ENCODE data around the gene PTGR1.
A peak's percentile ranks its signal among the peaks of the same experiment; 100 is the strongest.
"Not testable (repeated sequence)": the region's sequence is repeated elsewhere in the genome, so short reads cannot be mapped to it uniquely, and the experiment has no call there.

PTGR1 gene

DNA sequence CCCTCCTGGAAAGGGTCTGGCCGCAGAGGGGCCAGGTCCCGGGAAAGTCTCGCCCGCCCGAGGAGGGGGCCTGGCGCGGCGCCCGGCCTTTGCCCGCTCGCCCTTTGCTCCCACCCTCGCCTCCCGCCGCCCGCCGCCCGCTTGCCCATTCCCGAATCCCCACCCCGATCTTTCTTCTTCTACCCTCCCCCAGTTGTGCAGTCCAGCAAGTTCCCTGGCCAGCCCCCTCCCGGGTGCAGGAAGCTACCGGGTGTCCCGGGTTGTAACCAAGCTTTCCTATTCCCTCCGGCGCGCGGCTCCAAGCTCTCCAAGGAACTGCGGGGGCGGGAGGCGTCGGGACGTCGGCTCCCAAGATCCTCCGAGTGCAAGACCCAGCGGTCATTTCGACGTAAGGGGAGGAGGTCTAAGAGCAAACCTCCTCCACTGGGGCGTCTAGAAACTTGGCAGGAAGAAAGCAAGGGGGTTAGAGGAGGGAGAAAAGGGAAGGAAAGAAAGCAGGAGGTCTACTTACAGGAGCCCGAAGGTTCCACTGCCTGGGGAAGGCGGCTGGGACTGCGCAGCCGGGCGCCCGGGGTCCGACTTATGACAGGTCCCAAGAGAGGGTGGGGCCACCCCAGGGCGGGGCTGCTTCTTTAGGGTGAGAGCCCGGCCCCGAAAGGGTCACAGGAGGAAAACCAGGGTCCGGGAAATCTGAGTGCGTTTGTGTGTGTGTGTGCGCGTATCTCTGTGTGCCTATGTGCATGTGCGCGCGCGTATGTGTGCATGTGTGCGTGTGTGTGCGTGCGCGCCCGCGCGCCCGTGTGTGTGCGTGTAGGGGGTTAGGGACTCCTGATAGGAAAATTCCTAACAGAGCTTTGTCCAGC lies at the start of gene PTGR1:
PTGR1 (minus strand) TSS at position 556 of the 863 bp plus-strand sequence. CDS start 2,225 bp downstream, outside the sequence.
- DNase-seq (ENCODE audit: low spot score) = peak; percentile 77

DNA sequence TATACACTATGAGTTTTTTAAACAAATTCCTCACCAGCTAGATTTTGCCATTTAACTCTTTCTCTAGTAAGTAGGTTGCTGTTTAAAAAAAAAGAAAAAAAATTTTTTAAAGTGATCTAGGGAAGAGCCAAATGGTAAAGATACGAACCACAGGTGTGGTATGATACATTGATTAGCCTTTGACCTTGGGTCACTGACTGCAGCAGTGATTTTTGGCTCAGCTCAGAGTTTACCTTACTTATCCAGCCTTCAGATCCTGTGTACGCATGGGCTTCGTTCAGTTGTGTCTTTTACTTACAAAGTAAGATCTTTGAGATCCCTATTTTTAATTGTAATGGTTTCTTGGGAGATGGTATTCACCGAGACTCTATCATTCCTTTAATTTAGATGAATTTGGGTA lies 49.6 kb upstream of the PTGR1 start:
- no peak for DNase-seq (ENCODE audit: low spot score)

DNA sequence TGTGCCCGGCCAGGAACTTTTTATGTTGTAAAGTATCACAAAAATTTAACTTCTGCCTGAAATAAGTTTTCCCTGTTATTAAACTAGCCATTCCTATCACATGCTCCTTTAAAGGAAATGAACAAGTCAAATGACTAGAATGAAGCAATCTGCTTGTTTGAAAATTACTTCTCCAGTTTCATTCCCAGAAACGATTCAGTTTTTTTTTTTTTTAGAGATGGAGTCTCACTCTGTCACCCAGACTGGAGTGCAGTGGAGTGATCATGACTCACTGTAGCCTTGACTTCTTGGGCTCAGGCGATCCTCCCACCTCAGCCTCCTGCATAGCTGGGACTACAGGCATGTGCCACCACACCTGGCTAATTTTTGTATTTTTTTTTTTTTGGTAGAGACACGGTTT lies 48.6 kb upstream of the PTGR1 start:
- DNase-seq (ENCODE audit: low spot score) = no peak

DNA sequence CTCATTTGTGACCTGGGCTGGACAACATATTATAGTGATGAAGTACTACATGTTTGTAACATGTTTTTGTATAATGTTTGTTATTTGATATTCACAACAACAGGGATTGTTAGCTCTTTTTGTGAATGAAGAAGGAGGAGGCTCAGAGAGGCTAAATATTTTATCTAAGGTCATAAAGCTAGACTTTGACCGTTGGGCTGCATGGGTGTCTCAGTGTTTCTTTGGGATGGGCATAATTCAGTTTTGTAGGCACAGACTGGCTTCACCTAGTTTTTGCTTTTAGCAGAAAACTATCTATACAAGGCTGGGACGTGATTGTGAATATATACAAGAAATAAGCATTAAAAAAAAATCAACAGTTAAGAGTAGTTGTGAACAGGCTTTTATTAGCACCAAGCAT lies 47.0 kb upstream of the PTGR1 start:
- DNase-seq (ENCODE audit: low spot score) = no peak

DNA sequence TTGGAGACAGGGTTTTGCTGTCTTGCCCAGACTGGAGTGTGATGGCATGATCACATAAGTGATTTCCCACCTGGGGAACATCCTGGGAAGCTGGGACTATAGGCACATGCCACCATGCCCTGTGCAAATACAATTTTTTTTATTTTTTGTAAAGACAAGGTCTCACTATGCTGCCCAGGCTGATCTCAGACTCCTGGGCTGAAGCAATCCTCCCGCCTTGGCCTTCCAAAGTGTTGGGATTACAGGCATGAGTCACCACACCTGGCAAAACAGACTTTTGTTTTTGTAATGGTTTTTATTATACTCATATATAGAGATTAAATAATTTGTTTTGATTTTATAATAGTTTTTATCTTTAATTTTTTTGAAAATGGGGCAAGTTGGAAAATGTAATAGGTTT lies 46.4 kb upstream of the PTGR1 start:
- no peak for DNase-seq (ENCODE audit: low spot score)

DNA sequence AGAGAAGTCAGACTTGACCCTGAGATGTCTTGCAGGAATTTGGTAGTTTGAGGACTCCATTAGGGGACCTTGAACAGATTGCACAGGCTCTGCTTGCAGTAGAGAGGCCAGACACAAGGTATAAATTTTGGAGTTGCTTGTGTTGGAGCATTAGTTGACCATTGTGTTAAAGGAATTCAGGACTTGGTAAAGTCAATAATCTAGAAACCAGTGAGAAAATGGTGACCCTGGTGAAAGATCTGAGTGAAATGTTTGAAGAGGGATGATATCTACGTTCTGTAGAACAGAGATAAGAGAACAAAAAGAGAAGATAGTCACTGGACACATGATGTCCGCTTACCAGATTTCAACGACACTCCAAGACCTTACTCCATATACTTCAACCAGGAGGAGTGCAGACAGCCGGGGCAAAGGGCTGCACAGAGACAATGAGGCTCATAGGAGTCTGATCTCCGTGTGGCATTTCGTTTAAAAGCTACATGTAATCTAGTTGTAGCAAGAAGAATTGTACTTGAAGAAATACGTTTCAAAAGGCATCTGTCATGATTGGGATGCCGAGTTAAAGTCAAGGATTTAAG lies 44.8 kb upstream of the PTGR1 start:
- no peak for DNase-seq (ENCODE audit: low spot score)

DNA sequence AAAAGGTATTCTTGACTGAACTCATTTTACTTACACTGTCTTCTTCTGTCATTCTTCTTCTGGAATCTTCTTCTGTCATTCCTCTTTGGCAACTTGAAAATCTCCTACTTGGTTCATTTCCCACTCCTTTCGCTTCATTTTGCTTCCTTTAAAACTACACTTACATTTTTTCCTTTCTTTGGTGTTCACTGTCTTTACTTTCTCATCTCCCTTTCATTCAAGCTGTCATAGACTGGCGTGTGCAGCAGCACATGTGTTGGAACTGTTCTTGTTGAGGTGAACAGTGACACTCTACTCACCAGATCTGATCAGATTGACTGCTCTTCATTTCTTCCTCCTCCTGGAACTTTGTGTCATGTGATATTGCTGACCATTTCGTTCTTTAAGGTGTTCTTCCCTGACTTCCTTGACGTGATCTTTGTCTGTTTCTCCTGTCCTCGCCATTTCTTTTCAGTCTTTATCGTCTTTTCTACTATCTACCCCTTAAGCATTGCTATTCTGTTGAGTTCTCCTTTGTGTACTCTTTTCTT lies 38.0 kb upstream of the PTGR1 start:
- DNase-seq (ENCODE audit: low spot score) = no peak

DNA sequence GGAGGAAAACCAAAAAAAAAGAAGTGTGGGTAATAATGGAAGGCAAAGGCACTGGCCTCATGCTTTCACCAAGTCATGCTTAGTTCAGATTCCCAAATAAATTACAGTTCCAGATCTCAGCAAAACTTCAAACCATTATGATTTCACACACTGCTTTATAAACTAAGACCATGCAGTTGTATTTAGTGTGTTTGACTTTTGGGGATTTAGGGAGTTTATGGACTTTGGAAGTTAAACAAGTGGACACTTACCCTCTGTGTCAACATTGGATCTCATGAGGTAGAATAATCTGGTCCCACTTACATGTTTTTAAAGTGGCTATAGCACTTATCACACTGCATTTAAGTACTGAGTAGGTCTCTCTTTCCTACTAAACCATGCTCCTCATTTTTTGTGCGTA lies 35.4 kb upstream of the PTGR1 start:
- DNase-seq (ENCODE audit: low spot score) = no peak

DNA sequence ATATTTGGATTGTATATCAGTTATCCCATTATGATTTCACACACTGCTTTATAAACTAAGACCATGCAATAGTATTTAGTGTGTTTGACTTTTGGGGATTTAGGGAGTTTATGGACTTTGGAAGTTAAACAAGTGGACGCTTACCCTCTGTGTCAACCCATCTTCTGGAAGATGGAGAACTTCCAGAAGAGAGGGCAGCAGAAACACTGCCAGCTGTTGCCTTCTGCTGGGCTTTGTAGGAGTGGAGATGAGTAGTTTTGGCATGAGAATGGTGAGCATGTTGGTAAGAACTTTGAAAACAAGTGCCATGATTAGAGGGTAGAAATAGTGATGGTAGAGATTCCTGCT lies 33.9 kb upstream of the PTGR1 start:
- DNase-seq (ENCODE audit: low spot score) = no peak

DNA sequence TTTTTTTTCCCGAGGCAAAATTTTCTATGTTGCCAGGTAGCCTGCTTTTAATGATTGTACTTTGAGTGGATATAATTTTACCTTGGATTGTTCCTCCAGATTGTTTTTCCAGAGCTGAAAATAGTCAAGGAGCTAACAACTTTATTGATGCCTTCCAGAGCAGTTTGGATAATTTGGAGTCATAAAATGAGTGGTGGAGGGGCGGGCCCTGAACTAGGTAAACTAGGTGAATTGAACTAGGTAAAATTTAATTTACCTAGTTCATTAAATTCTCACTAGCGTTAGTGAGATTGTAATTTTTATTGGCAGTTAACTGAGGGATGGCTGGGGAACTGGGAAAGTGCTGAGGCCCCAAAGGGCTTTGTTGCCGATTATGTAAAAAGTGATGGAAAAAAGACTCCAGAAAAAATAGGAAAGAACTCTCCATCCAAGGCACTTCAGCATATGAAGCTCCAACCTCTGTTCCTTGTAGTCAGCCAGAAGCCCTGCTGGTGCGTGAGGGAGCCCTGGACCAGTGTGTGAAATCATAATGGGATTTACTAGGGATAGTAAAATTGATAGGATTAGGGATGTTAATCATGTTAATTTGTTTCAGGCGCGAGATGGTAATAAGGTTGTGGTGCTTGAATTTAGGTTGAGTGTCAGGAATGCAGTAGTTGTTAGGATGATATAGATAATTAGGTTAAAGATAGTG lies 33.4 kb upstream of the PTGR1 start:
- DNase-seq (ENCODE audit: low spot score) = no peak

DNA sequence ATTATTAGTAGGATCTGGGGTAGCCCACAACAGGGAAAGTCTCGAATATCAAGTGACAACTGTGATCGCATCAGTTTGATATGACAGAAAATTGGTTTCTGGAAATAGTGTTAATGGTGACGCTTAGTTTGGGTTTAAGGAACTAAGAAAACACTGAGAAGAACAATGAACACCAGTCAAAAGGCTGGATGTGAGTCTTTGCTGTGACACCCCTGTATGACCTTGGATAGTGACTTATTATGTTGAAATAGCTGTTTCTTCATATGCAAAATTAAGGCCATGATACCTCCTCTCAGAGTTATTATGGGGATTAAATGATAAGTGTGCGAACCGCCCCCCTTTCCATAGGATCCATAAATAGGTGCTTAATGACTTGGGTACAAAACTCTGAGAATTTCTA lies 32.6 kb upstream of the PTGR1 start:
- DNase-seq (ENCODE audit: low spot score) = no peak

DNA sequence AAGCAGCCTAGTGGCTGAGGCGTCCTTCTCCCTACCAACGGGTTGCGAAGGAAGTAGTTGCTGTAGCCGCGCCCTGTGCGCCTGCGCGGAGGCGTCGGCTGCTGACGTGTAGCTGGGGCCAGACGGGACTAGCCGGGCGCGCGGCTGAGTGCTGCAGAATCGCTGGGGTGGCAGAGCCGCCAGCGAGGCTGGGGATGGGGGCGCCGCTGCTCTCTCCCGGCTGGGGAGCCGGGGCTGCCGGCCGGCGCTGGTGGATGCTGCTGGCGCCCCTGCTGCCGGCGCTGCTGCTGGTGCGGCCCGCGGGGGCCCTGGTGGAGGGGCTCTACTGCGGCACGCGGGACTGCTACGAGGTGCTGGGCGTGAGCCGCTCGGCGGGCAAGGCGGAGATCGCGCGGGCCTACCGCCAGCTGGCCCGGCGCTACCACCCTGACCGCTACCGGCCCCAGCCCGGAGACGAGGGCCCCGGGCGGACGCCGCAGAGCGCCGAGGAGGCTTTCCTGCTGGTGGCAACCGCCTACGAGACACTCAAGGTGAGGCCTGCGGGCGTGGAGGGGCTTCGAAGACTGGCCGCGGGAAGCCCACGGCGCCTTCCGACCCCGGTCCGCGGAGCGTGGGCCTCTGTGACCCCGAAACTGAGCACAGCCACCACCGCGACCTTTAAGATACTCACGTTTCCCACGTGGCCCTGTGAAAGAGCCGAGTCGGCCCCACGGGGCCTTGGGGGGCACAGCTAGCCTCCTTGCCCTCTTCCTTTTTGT lies 31.9 kb upstream of the PTGR1 start, which contains the start of gene DNAJC25:
DNAJC25 (plus strand) TSS at position 121 of the 758 bp plus-strand sequence; CDS start at position 195, 74 bp downstream.
- DNase-seq (ENCODE audit: low spot score) = peak; percentile 99

DNA sequence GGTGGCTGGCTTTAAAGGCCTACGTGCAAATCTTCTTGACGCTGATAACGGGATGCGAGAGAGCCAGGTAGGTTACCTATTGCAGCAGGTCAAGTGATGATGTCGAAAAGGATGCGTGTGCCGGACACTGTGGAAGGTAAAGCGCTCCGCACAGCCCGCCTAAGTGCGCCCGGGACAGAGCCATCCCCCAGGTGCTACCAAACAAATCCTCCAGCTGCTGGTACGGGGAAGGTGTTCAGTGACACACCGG lies 31.4 kb upstream of the PTGR1 start:
- DNase-seq (ENCODE audit: low spot score) = no peak

DNA sequence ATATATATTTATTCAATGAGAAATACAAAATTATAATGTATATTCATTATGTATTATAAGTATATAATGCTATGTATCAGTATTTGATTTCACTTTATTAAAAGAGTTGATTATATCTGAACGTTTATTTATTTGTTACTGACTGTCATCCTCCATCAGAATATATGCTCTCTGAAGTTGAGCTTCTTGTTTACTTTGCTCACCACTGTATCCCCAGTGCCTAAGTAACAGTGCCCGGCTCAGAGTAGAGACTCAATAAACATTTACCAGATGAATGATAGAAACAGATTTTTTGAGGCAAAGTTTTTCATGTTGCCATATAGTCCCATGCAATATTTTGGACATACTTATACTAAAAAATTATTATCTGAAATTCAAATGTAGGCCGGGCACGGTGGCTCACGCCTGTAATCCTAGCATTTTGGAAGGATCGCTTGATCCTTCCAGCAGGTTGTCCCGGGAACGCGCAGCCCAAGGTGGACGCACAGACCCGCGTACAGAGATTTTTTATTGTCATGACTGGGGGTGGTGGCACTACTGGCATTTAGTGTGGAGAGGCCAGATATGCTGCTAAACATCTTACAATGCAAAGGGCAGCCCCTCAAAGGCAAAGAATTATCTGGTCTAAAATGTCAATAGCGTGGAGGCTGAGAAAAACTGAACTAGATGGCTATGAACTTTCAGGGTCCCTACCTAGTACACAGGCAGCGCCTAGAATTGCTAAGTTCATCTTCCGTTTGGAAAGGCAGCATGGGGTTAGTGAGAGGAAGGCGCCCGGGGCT lies 30.9 kb upstream of the PTGR1 start:
- no peak for DNase-seq (ENCODE audit: low spot score)

DNA sequence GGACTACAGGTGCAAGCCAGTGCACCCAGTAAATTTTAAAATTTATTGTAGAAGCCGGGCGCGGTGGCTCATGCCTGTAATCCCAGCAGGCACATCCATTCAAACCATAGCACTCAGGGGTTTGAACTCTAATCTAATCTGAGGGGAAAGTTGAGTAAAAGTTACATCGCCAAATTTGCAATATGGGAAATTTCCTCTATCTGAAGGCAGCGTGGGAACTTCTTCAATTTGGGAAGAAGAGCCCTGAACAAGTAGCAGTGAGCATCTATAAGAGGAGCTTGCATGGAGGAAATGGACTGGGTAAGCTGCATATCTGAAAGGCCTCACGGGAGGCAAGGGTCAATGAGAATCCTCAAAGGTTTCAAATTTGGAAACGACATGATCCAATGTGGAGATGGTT lies 29.0 kb upstream of the PTGR1 start:
- DNase-seq (ENCODE audit: low spot score) = no peak

DNA sequence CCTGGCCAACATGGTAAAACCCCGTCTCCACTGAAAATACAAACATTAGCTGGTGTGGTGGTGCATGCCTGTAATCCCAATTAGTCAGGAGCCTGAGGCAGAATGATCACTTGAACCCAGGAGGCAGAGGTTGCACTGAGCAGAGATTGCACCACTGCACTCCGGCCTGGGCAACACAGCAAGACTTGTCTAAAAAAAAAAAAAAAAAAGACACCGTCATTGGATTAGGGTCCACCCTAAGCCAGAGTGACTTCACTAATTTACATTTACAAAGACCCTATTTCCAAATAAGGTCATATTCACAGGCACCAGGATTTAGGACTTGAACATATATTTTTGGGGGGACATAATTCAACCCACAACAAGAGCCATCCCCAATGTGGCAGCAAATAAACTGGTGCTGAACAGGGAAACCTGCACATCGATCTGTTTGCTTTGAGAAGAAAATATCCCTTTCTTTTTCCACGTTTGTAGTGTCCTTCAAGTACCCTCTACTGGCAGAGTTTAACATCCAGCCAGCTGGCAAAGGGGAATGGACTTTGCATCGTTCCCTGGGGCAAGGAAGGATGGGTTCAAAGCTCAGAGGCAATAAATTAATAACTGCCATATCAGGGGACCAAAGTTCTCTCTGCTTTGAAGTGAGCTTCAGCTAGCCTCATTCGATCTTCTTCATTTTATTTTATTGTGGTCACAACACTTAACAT lies 28.0 kb upstream of the PTGR1 start:
- DNase-seq (ENCODE audit: low spot score) = no peak

DNA sequence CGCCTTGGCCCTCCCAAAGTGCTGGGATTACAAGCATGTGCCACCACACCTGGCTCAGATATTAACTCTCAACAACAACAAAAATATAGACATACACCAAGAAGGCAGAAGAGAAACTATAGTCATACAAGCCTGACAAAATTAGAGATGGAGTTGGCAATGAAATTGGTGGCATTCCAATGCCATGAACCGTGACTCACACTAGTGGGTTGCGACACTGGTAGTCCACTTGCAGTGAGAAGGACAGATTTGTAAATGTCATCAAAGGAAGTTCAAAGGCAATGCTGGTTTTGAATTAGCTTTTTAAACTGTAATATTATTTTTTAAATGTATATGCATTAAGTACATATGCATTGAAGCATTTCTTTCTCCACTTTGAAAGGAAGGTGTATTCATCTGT lies 23.2 kb upstream of the PTGR1 start:
- DNase-seq (ENCODE audit: low spot score) = no peak

DNA sequence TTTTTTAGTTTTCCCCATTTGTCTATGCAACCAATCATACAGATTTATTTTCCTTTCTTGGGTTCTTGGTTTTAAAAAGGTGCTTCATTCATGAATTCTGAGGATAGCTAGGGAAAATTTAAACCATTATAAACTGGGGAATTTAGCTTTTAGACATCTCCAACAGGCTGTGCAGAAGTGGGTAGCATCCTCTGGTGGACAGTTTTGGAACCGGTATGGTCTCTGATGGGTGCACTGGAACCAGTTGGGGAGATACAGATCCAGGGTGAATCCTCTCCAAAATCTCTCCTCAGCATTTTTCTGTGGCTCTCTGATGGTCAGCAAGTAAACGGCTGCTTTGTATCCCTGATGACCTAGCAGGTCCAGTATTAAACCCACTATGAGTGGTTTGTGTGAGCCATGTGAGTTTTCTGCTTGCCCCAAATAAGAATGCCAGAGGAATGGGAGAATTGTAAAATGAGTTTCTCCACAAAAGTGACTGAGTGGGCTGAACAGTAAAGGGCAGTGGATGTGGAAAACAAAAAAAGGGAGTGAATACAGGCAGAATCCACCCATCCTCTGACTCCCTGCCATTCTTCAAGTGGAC lies 22.5 kb upstream of the PTGR1 start:
- peak; percentile 64 for DNase-seq (ENCODE audit: low spot score)

DNA sequence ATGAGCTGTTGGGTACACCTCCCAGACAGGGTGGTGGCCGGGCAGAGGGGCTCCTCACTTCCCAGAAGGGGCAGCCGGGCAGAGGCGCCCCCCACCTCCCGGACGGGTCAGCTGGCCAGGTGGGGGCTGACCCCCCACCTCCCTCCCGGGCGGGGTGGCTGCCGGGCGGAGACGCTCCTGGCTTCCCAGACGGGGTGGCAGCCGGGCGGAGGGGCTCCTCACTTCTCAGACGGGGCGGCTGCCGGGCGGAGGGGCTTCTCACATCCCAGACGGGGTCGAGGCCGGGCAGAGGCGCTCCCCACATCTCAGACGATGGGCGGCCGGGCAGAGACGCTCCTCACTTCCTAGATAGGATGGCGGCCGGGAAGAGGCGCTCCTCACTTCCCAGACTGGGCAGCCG lies 17.9 kb upstream of the PTGR1 start:
- DNase-seq (ENCODE audit: low spot score) = not testable (repeated sequence)

DNA sequence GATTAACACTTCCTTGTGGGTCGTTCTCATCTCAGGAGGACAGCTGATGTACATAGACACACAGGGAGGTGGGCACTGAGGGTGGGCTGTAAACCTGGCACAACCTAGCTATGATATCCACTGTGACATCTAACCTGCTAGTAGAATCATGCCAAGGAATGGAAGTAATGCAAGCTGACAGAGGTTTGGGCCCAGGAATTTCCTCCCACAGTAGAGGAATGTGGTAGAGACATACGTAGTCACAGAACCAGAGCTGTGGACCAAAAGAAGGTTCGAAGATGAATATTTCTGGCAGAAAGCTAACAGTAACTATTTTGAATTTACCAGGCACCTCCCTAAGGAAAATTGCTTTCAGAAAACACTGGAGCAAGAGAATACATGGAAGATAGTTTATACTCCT lies 16.5 kb upstream of the PTGR1 start:
- DNase-seq (ENCODE audit: low spot score) = no peak

Measured in Ammon's horn (tissue), 1 donor.